HG03342 (cell line): Measurements from ENCODE around the gene HOXA3.

Source experiments
- ATAC-seq: cut with Tn5 transposase; IDR thresholded peaks from one replicate; pipeline ENCODE4 v1.9.1; 2021; ENCODE audit warnings: mild to moderate bottlenecking, moderate library complexity; ENCODE audit not compliant: unreplicated experiment

The HOXA3 gene

GRCh38 chr7:27106181-27106900, 46.0 kb downstream of the HOXA3 start:
- ATAC-seq: no peak

- no peak for ATAC-seq
Measured at GRCh38 chr7:27105301-27106031, 46.9 kb downstream of the HOXA3 start.

- no peak for ATAC-seq
Measured at GRCh38 chr7:27104341-27105058, 47.9 kb downstream of the HOXA3 start.

GRCh38 chr7:27103489-27104226, 48.7 kb downstream of the HOXA3 start:
- ATAC-seq: no peak

- ATAC-seq: no peak
Measured at GRCh38 chr7:27102581-27103442, 49.6 kb downstream of the HOXA3 start, which contains the start of gene HOXA2. TSS of gene HOXA2 (minus strand) at chr7:27102683. CDS start at chr7:27102500, 183 bp downstream.

GRCh38 chr7:27101957-27102580, 50.3 kb downstream of the HOXA3 start:
- ATAC-seq: no peak

GRCh38 chr7:27101171-27101956, 51.0 kb downstream of the HOXA3 start:
- ATAC-seq: no peak

GRCh38 chr7:27100694-27101170, 51.7 kb downstream of the HOXA3 start:
- no peak for ATAC-seq

- ATAC-seq: no peak
Measured at GRCh38 chr7:27099453-27100370, 52.7 kb downstream of the HOXA3 start.

- no peak for ATAC-seq
Measured at GRCh38 chr7:27098578-27099451, 53.6 kb downstream of the HOXA3 start.

- ATAC-seq: no peak
Measured at GRCh38 chr7:27097686-27098577, 54.5 kb downstream of the HOXA3 start.

- no peak for ATAC-seq
Measured at GRCh38 chr7:27096768-27097514, 55.4 kb downstream of the HOXA3 start.

- peak; percentile 85 for ATAC-seq
Measured at GRCh38 chr7:27095897-27096767, 56.3 kb downstream of the HOXA3 start, which contains the start of gene HOXA1. TSS of gene HOXA1 (minus strand) at chr7:27096000. CDS start at chr7:27095912, 88 bp downstream.
